ENCODE measurements around the gene NFATC3.
A peak's percentile ranks its signal among the peaks of the same experiment; 100 is the strongest.

NFATC3 gene

GRCh38 chr16:68081861-68082628, 3.1 kb upstream of the NFATC3 start:
- no peaks in the 10 kb centered on the region for H4K20me1 ChIP-seq (ENCODE audit: insufficient read depth)
- H3K4me2 ChIP-seq: peak overlapping the region; percentile 27; the same call in 1 of the 2 replicates
- H3K4me3 ChIP-seq (IDR thresholded peaks at IDR 0.05; ENCODE audit: insufficient read depth, low read depth, low read length): no peak overlapping the region
- 0 out of 2 replicates have a peak overlapping the region, but pooled peaks have one; percentile 10 for H3K27ac ChIP-seq
- no peak for TF ChIP-seq CTCF (conservative IDR thresholded peaks at IDR 0.05; ENCODE audit: low read depth, low read length)
- H3K79me2 ChIP-seq (ENCODE audit: insufficient read depth, low read depth): peaks cover 14% of the 10 kb centered on the region
- peaks cover 32% of the 10 kb centered on the region for H3K4me1 ChIP-seq (ENCODE audit: low read depth, poor library complexity, severe bottlenecking)
- H3K36me3 ChIP-seq (ENCODE audit: insufficient read depth): no peaks in the 10 kb centered on the region
- no peaks in the 10 kb centered on the region for H3K27me3 ChIP-seq (ENCODE audit: insufficient read depth, low read depth)
- H3K9ac ChIP-seq: no peak overlapping the region
- H2AFZ ChIP-seq (ENCODE audit: low read depth): no peak overlapping the region

- no peak overlapping the region for H2AFZ ChIP-seq (ENCODE audit: low read depth)
- no peak overlapping the region for H3K9ac ChIP-seq
- H3K4me3 ChIP-seq (IDR thresholded peaks at IDR 0.05; ENCODE audit: insufficient read depth, low read depth, low read length): no peak overlapping the region
- H3K36me3 ChIP-seq (ENCODE audit: insufficient read depth): no peaks in the 10 kb centered on the region
- peaks cover 21% of the 10 kb centered on the region for H3K79me2 ChIP-seq (ENCODE audit: insufficient read depth, low read depth)
- peaks cover 36% of the 10 kb centered on the region for H3K4me1 ChIP-seq (ENCODE audit: low read depth, poor library complexity, severe bottlenecking)
- H4K20me1 ChIP-seq (ENCODE audit: insufficient read depth): no peaks in the 10 kb centered on the region
- no peak for TF ChIP-seq CTCF (conservative IDR thresholded peaks at IDR 0.05; ENCODE audit: low read depth, low read length)
- no peak overlapping the region for H3K27ac ChIP-seq
- H3K27me3 ChIP-seq (ENCODE audit: insufficient read depth, low read depth): no peaks in the 10 kb centered on the region
- H3K4me2 ChIP-seq: no peak overlapping the region
These were observed 2.4 kb upstream of the NFATC3 start for GRCh38 chr16:68082629-68083238.

GRCh38 chr16:68083239-68083781, 1.9 kb upstream of the NFATC3 start:
- H3K27ac ChIP-seq: no peak overlapping the region
- H3K4me1 ChIP-seq (ENCODE audit: low read depth, poor library complexity, severe bottlenecking): peaks cover 42% of the 10 kb centered on the region
- no peak overlapping the region for H3K4me2 ChIP-seq
- no peaks in the 10 kb centered on the region for H3K27me3 ChIP-seq (ENCODE audit: insufficient read depth, low read depth)
- H3K36me3 ChIP-seq (ENCODE audit: insufficient read depth): no peaks in the 10 kb centered on the region
- no peak for TF ChIP-seq CTCF (conservative IDR thresholded peaks at IDR 0.05; ENCODE audit: low read depth, low read length)
- H3K4me3 ChIP-seq (IDR thresholded peaks at IDR 0.05; ENCODE audit: insufficient read depth, low read depth, low read length): no peak overlapping the region
- H3K9ac ChIP-seq: no peak overlapping the region
- no peaks in the 10 kb centered on the region for H4K20me1 ChIP-seq (ENCODE audit: insufficient read depth)
- H2AFZ ChIP-seq (ENCODE audit: low read depth): no peak overlapping the region
- H3K79me2 ChIP-seq (ENCODE audit: insufficient read depth, low read depth): peaks cover 26% of the 10 kb centered on the region

- peak overlapping the region; percentile 91; the same call in 1 of the 2 replicates for H3K4me2 ChIP-seq
- no peaks in the 10 kb centered on the region for H3K36me3 ChIP-seq (ENCODE audit: insufficient read depth)
- H2AFZ ChIP-seq (ENCODE audit: low read depth): peak overlapping the region; percentile 97
- peak overlapping the region; percentile 89 for H3K9ac ChIP-seq
- H4K20me1 ChIP-seq (ENCODE audit: insufficient read depth): peaks cover 3% of the 10 kb centered on the region; the same call in 1 of the 2 replicates
- H3K27me3 ChIP-seq (ENCODE audit: insufficient read depth, low read depth): no peaks in the 10 kb centered on the region
- H3K4me3 ChIP-seq (IDR thresholded peaks at IDR 0.05; ENCODE audit: insufficient read depth, low read depth, low read length): no peak overlapping the region
- peaks cover 32% of the 10 kb centered on the region for H3K79me2 ChIP-seq (ENCODE audit: insufficient read depth, low read depth)
- peaks cover 49% of the 10 kb centered on the region for H3K4me1 ChIP-seq (ENCODE audit: low read depth, poor library complexity, severe bottlenecking)
- peak overlapping the region; percentile 88 for H3K27ac ChIP-seq
- no peak for TF ChIP-seq CTCF (conservative IDR thresholded peaks at IDR 0.05; ENCODE audit: low read depth, low read length)
These were observed 1.2 kb upstream of the NFATC3 start for GRCh38 chr16:68083861-68084503.

Measured in KMS-11 (cell line).